PC-3 (cell line): Measurements from ENCODE around the gene CHTF8.

ENCODE experiments used
- CTCF ChIP-seq: fragments of 300-600 bp; sonication (generic); conservative IDR thresholded peaks from 2 replicates; pipeline ENCODE4 v1.5.1; 2017; ENCODE audit warnings: antibody characterized with exemption, low read depth, mild to moderate bottlenecking, low read length
- EZH2 ChIP-seq: fragments of 300-600 bp; sonication (generic); IDR thresholded peaks from one replicate; pipeline ENCODE4 v1.6.1; 2017; ENCODE audit warnings: antibody characterized with exemption, mild to moderate bottlenecking, low read length; ENCODE audit not compliant: unreplicated experiment

GRCh38 chr16:69133373-69133954 lies 1.1 kb upstream of the CHTF8 start:
- TF ChIP-seq CTCF = no peak
- TF ChIP-seq EZH2 = no peak
